GM18499 (cell line): ENCODE measurements around the gene PRSS21.

ENCODE experiments used
- ATAC-seq: cut with Tn5 transposase; IDR thresholded peaks from one replicate; pipeline ENCODE4 v1.9.1; 2021; ENCODE audit warnings: moderate number of reproducible peaks; ENCODE audit not compliant: insufficient read depth, unreplicated experiment

Gene PRSS21

DNA sequence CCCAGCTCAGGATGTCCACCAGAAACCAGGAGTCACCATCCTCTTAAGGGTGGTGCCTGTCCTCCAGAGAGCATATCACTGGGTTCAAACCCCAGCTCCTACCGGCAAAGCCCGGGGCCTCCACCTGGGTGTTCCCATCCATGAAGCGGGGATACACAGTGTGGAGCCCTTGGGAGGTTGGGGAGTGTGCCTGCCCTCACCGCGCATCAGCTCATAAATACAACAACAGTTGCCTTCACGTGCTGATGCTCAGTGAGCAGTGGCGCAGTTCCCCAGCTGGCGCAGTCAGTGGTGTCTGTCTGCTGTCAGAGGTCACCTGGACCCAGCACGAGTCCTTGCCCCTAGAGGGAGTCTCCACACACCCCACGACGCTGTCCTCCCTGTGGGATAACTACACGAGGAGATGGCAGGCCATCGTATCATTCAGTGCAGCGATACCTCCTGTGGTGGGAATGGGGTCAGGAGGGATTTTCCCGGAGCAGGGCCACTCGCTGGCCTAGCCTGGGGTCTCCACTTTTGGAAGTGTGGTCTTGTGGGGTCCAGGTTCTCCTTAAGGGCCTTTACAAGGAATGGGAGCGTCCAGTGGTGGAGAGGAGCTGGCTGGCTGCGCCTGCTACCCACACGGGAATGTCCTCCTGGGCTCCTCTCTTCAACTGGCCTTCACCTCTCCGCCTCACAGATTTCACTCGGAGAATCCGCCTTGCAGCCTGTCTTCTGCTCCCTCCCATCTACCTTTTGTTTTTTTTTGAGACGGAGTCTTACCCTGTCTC is 37.7 kb upstream of the PRSS21 start:
- ATAC-seq = no peak

DNA sequence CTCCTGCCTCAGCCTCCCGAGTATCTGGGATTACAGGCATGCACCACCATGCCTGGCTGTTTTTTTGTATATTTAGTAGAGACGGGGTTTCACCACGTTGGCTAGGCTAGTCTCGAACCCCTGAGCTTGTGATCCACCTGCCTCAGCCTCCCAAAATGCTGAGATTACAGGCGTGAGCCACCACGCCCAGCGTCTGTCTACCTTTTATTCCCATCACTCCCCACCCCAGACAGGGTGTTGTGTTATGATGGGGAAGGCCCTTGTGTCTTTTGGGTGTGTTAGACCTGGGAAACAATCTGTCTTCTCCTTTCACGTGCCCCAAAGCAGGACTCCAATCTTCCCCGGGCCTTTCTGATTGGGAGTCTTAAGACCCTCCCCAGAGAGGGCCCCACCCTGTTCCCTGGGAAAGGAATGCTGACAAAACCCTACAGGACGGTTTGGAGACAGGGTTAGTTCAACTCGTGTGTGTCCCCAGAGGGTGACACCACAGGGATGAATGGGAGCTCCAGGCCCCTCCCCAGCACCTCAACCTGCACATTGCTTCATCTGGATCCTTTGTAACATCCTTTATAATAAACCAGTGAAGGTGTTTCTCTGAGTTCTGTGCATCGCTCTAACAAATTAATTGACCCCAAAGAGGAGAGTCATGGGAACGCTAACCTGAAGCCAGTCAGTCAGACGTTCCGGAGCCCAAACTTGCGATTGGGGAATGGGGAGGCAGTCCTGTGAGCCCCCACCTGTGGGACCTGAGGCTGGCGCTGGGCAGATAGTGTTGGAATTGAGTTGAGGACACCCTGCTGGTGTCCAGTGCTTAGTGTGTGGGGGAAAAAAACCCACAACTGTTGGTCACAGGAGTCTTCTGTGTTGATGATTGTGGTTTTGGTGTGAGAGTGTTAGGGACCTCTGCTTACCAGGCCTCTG is 36.8 kb upstream of the PRSS21 start:
- ATAC-seq = no peak

DNA sequence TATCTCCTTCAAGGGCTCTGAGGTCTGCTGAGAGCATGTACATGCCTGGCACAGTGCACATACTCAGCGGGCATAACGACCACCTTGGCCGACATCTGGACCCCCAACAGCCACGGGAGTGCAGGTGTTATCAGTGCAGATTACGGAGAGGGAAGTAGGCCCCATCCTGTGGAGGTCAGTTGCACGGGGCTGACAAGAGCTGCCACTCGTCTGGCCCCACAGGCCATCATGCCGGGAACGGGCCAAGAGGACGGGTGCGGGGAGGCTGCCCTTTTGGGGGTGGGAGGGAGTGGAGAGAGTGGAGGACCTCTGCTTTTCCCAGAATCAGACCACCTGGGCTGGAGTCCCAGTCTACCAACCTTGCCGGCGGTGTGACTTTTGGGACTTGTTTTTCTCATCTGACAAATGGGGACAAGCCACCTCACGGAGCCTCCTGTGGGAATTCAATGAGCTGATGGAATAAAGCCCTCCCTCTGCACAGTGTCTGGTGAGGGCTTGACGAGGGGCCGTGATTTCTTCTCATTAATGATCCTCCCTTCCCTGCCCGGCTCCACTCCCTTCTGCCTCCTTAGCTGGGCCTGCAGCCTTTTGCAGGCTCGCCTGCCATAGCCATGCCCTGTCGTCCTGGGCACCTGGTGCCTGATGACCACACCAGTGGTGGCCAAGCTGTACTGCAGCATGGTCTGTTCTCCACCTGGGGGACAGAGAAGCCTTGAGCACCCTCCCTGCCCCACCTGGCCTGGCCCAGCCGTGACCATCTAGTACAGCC is 34.3 kb upstream of the PRSS21 start:
- no peak for ATAC-seq

DNA sequence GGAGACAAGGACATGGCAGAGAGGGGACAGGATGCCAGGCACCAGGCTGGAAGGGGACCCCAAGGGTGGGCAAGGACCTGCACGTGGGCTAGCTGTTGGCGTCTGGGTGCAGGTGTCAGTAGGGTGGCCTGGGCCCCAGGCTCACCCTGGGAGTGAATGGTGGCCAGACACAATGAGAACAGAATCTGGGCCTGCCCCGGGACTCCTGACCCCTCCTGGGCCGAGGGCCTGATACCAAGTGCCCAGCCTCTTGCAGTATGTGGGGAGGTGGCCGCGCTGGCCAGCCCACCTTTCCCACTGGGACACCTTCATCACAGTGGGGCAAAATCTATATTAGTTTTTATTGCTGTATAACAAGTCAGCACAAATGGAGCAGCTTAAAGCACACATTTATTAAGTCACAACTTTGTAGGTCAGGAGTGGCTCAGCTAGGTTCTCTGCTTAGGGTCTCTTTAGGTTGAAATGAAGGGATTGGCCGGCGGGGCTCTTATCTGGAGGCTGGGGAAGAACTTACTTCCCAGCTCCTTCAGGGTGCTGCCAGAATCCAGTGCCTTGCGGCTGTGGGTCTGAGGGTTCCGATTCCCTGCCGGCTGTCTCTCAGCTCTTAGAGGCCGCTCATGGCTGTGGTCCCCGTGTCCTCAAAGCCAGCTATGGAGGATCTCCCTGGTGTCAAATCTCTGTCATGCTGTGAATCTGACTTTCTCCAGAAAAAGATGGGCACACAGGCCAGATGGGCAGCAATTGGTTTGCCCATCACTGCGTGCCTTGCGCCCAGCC is 33.3 kb upstream of the PRSS21 start:
- no peak for ATAC-seq

DNA sequence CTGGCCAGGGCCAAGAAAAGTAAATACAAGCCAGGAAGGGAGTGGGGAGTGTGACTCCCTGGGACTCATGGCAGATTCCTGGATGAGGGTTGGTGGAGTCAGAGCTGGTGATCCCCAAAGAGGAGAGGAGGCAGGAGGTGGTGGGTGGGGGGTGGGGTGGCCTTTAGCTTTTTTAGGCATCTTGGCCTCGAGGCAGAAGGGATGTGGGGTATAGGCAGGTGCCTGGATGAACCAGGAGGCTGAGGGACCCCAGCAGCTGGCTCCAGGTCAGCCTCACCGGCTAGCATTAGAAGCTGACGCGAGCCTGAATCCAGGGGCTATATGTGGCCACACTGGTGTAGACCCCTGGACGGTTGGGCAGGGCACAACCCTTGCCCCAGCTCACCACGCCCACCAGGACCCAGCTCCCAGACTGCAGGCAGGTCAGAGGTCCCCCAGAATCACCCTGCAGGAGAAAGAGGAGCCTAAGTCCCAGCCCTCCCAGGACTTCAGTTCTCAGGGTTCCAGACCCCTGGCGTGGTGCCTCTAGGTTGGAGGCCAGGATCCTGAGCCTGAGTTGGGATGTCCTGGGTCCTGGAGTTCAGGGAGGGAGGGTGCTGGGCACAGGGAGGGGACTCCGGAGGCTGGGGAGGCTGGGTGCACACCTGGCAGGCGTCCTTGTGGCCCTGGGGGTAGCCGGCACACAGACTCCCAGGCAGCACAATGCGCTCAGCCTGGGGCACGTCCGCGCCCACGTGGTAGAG is 32.5 kb upstream of the PRSS21 start:
- no peak for ATAC-seq

DNA sequence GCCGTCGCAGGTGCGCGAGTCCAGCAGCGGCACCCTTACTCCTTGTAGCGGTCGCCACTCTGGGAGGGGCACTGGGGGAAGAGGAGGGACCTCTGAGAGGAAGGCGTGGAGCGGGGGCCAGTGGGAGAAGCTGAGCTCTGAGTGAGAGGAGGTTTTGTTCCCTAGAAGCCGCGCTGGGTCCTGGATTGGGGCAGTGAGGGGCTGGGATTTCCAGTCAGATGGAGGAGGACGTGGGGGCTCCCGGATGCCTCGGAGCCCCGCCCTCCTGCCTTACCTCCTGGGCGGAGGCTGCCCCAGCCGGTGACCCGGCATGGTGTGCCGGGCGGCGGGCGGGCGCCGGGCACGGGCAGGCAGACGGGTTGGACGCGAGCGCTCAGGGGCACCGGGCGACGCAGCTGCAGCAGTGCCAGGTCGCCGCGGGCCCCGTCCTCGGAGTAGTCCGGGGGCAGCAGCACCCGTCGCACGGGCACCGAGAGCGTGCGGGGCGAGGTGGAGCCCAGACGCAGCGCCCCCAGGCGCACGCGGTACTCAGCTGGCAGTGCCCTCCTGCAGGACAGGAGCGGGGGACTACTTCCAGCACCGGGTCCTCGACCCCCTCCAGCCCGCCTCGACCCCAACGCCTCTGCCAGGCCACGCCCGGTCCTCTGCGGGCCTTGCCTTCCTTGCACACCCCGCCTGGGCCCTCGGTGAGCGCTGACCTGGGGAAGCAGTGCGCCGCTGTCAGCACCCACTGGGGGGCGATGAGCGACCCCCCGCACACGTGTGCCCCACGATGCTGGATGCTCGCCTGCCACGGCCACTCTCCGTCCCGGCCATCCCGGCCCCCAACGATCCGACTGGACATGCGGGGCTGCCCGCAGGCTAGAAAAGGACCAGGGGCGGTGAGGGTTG is 31.7 kb upstream of the PRSS21 start:
- ATAC-seq = no peak

DNA sequence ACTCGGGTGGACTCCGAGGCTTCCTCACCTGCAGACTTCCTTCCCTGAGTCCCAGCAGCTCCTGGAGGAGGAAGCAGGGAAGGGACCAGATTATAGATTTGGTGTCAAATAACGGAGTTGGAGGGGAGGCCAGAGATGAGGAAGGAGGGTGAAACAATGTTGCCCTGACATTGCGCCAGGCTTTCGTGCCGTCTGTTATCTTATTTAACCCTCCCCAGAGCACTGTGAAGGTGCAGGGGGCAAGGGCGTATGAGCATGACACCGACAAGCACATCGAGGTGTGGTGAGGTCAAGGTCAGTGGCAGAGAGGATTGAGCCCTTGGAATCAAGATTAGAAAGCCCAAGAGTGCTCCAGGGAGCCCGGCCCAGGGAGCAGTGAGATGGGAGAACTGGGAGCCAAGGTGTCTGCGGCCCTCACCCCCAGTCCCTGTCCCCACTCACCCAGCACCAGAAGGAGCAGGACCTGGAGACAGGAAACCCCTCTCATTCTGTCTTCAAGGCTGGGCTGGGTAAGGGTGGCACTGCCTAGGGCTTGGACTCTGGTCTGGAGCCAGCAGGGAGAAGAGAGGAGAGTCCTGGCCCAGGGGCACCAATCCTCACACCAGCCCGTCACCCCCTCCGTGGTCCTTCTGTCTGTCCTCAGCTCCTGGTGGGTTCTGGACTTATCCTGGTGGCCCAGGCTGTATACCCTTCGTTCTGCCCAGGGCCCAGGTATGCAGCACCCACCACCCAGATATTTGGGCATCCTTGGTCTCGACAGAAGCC is 30.8 kb upstream of the PRSS21 start:
- no peak for ATAC-seq

DNA sequence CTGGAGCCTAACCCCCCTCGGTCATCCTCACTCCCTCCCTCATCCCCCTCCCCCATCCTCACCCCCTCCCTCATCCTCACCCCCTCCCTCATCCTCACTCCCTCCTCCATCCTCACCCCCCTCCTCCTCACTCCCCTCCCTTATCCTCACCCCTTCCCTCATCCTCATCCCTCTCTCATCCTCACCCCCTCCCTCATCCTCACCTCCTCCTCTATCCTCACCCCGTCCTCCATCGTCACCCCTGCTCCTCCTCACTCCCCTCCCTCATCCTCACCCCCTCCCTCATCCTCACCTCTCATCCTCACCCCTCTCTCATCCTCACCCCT is 30.2 kb upstream of the PRSS21 start:
- no peak for ATAC-seq

DNA sequence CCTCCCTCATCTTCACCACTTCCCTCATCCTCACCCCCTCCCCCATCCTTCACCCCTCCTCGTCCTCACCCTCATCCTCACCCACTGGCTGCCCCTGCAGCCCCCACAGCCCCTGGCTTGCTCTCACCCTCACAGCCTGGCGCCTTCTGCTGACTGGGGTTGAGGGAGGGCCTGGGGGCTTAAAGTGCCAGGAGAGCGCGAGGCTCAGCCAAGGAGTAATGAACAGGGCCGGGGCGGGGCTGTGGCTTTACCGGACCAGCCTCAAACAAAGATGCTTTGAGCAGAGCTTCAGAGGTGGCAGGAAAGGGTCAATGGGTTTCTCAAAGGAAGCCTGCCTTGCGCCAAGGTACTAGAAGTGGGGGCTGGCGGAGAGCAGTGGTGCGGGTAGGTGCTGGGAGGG is 29.6 kb upstream of the PRSS21 start, which contains the start of gene PRSS33:
PRSS33 (minus strand) TSS at position 155 of the 400 bp plus-strand sequence. CDS start 1,013 bp downstream, outside the sequence.
- ATAC-seq = no peak

DNA sequence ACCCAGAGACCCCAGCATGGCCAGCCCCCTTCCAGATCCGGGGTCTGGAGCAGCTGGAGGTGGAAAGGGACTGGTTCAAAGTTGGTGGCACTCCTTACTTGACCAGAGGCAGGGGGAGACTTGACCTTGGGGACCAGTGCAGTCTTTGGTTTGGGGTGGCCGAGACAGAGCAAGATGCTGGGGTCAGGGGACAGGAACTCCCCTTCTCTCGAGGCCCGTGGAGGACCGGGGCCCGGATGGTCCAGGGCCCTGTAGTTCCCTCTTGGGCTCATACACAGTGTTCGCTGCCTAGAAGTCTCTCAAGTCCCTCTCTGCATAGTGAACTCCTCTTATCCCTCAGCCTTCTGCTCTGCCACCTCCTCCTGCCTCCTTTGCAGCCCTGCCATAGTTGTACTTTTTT is 29.1 kb upstream of the PRSS21 start:
- no peak for ATAC-seq

DNA sequence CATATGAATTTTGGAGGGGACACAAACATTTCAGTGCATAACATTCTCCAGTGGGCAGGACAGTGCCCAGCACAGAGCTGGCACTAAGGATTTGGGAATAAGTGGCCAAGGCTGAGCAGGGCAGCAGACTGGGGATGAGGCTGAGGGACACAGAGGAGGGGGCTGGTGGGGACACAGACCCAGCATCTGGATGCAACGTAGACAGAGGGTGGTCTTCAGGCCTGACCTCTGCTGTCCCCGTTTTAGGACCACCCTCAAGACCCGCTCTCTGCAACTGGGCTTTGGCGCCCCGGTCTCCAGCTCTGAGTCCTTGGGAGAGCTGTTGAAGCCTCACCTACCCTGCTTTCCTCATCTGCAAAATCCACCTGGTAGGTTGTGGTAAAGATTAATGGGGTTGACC is 26.4 kb upstream of the PRSS21 start:
- no peak for ATAC-seq

DNA sequence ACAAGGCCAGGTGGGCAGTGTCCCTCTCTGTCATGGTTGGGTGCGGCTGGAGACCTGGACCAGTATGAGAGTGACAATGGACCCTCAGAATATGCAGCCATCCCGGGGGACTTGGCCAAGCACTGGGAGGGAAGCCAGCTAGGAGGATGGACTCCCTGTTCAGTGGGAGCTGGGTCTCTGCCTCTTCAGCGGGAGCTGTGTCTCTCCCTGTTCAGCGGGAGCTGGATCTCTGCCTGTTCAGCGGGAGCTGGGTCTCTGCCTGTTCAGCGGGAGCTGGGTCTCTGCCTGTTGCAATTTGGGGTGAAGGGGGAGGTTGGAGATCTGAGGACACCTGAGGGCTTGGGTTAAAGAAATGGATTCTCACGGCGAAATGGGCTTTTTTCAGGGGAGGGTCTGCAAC is 25.9 kb upstream of the PRSS21 start:
- ATAC-seq = no peak

DNA sequence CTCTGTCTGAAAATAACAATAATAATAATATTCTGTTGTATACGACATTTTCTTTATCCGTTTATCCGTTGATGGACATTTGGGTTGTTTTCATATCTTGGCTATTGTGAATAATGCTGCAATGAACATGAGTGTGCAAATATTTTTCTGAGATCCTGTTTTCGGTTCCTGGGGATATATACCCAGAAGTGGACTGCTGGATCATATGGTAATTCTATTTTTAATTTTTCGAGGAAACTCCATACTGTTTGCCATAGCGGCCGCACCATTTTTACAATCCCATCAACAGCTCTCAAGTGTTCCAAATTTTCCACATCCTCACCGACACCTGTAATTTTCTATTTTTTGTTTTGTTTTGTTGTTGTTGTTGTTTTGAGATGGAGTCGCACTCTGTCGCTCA is 24.1 kb upstream of the PRSS21 start:
- ATAC-seq = no peak

DNA sequence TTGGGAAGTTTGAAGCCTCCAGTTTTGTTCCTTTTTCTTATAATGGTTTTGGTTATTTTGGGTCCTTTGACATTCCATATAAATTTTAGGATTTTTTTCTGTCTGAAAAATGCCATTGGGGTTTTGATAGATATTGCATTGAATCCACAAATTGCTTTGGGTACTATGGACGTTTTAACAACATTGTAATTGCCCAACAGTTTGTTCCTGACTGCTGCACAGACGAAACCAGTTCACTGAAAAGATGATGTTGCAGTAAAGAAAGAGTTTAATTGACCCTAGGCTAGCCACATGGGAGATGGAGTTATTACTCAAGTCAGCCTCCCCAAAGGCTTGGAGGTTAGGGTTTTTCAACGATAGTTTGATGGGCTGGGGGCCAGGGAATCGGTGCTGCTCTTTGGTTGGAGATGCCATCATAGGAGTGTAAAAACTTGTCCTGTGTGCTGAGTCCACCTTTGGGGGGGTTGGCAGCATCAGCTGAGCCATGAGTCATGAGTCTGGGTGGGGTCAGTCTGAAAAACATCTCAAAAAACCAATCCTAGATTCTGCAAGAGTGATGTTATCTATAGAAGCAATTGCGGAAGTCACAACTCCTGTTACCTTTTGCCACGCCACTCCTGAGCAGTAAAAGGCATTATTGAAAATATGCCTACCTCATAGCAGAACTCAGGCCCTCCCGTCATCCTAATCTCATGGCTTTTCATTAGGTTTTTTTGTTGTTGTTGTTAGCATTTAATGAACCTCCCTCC is 21.5 kb upstream of the PRSS21 start:
- no peak for ATAC-seq

DNA sequence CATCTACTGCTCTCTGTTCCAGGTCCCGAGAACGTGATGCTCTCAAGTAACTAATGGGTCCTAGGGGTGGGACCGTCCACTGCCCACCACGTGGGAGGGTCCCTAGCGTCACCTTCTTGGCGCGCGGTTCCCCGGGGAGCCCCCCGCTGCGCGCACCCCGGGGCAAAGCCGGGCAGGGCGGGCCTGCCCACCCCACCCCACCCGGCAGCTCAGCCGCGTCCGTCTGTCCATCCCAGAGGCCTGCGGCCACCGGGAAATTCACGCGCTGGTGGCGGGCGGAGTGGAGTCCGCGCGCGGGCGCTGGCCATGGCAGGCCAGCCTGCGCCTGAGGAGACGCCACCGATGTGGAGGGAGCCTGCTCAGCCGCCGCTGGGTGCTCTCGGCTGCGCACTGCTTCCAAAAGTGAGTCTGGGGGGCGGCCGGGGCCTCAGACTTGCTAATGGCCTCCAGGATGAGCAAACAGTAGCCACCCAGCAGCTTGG is 18.3 kb upstream of the PRSS21 start:
- no peak for ATAC-seq

DNA sequence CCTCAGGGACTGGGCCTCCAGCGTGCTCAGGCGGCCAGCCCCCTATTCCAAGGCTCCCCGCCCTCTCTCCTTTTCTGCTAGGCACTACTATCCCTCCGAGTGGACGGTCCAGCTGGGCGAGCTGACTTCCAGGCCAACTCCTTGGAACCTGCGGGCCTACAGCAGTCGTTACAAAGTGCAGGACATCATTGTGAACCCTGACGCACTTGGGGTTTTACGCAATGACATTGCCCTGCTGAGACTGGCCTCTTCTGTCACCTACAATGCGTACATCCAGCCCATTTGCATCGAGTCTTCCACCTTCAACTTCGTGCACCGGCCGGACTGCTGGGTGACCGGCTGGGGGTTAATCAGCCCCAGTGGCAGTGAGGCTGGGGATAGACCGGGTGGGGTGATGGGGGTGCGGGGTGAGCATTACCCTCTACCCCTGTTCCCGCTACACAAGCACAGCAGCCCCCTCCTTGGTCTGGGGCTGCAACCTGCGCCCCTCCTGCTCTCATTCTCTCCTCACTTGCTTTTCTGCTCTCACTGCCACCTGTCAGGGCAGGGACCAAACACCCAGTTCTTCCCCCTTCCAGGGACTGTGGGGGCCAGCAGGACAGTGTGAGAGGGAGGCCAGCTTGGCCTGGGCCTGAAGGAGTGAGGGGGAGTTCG is 17.7 kb upstream of the PRSS21 start:
- no peak for ATAC-seq
